Subcutaneous abdominal adipose tissue (tissue), 5 donors: Measurements from ENCODE around the gene CHD2.

ENCODE experiments used
- H3K27ac ChIP-seq: one replicate; pipeline ENCODE4 v1.7.0; 2013; ENCODE audit warnings: low read depth, mild to moderate bottlenecking, inconsistent platforms, low read length, moderate library complexity
- H3K27me3 ChIP-seq, 5 donors: one replicate each; pipeline ENCODE4 v1.7.0; 2013; ENCODE audit warnings: low read length in 5 of 5, inconsistent platforms in 1 of 5; ENCODE audit not compliant: control insufficient read depth in 5 of 5, insufficient read depth in 4 of 5
- H3K36me3 ChIP-seq, 5 donors: one replicate each; pipeline ENCODE4 v1.7.0; 2013; ENCODE audit warnings: low read length in 5 of 5; ENCODE audit not compliant: control insufficient read depth in 5 of 5, insufficient read depth in 5 of 5
- H3K4me1 ChIP-seq, 5 donors: one replicate each; pipeline ENCODE4 v1.7.0; 2013; ENCODE audit warnings: low read length in 5 of 5, mild to moderate bottlenecking in 3 of 5, moderate library complexity in 1 of 5; ENCODE audit not compliant: control insufficient read depth in 5 of 5, insufficient read depth in 5 of 5
- H3K4me3 ChIP-seq, 5 donors: one replicate each; pipeline ENCODE4 v1.7.0; 2013; ENCODE audit warnings: low read length in 5 of 5, low read depth in 1 of 5
- H3K9ac ChIP-seq, 5 donors: one replicate each; pipeline ENCODE4 v1.7.0; 2013; ENCODE audit warnings: low read length in 5 of 5, mild to moderate bottlenecking in 4 of 5, moderate library complexity in 3 of 5
- H3K9me3 ChIP-seq, 5 donors: one replicate each; pipeline ENCODE4 v1.7.0; 2013; ENCODE audit warnings: low read length in 5 of 5; ENCODE audit not compliant: control insufficient read depth in 5 of 5
- donor health status: healthy.
- donor health status: healthy.
- donor health status: healthy.
- donor health status: healthy.
- donor health status: healthy.

Gene CHD2

GRCh38 chr15:92878593-92879053 lies 21.5 kb upstream of the CHD2 start:
- Histone ChIP-seq H3K36me3 (no peaks in the 10 kb centered on the region), H3K9ac (no peak overlapping the region), H3K4me1 (peaks cover 3 to 13% (median 10%) of the 10 kb centered on the region in 5 donors), H3K4me3 (no peak overlapping the region), H3K9me3 (no peaks in the 10 kb centered on the region), H3K27ac (no peak overlapping the region), H3K27me3 (no peaks in the 10 kb centered on the region)

GRCh38 chr15:92879949-92880725 lies 20.0 kb upstream of the CHD2 start:
- Histone ChIP-seq H3K27ac (no peak overlapping the region), H3K9me3 (no peaks in the 10 kb centered on the region), H3K4me3 (no peak overlapping the region), H3K9ac (no peak overlapping the region), H3K36me3 (no peaks in the 10 kb centered on the region), H3K27me3 (no peaks in the 10 kb centered on the region), H3K4me1 (peaks cover 3 to 13% (median 10%) of the 10 kb centered on the region in 5 donors)

- Histone ChIP-seq H3K27me3 (no peaks in the 10 kb centered on the region), H3K36me3 (no peaks in the 10 kb centered on the region), H3K27ac (peak overlapping the region; percentile 89), H3K4me1 (peaks cover 3 to 18% (median 13%) of the 10 kb centered on the region in 5 donors), H3K9me3 (no peaks in the 10 kb centered on the region), H3K9ac (no peak overlapping the region), H3K4me3 (no peak overlapping the region)
These were observed 19.3 kb upstream of the CHD2 start for GRCh38 chr15:92880796-92881195.

- peaks cover 0 to 4% (median 0%) of the 10 kb centered on the region in 5 donors for H3K36me3 ChIP-seq
- peak overlapping the region in 1 of 5 donors; percentile 30 for H3K9ac ChIP-seq
- H3K4me1 ChIP-seq = peaks cover 3 to 22% (median 17%) of the 10 kb centered on the region in 5 donors
- no peaks in the 10 kb centered on the region for H3K9me3 ChIP-seq
- peak overlapping the region; percentile 89 for H3K27ac ChIP-seq
- no peaks in the 10 kb centered on the region for H3K27me3 ChIP-seq
- H3K4me3 ChIP-seq = peak overlapping the region in 3 of 5 donors; percentile 69 to 81 (median 80)
These were observed 18.8 kb upstream of the CHD2 start for GRCh38 chr15:92881211-92881754.

- Histone ChIP-seq H3K36me3 (peaks cover 0 to 12% (median 5%) of the 10 kb centered on the region in 5 donors), H3K27ac (peak overlapping the region; percentile 89), H3K9ac (peak overlapping the region; percentile 17 to 76 (median 68)), H3K9me3 (no peaks in the 10 kb centered on the region), H3K4me3 (peak overlapping the region; percentile 51 to 90 (median 80)), H3K27me3 (no peaks in the 10 kb centered on the region), H3K4me1 (peaks cover 3 to 30% (median 23%) of the 10 kb centered on the region in 5 donors)
These were observed 18.1 kb upstream of the CHD2 start for GRCh38 chr15:92881802-92882696.

- H3K9ac ChIP-seq = peak overlapping the region; percentile 77 to 99 (median 95)
- peaks cover 0 to 19% (median 8%) of the 10 kb centered on the region in 5 donors for H3K36me3 ChIP-seq
- H3K4me1 ChIP-seq = peaks cover 5 to 36% (median 30%) of the 10 kb centered on the region in 5 donors
These were observed 17.4 kb upstream of the CHD2 start for GRCh38 chr15:92882697-92883162.

GRCh38 chr15:92883163-92883875 lies 16.8 kb upstream of the CHD2 start:
- Histone ChIP-seq H3K4me1 (peaks cover 5 to 42% (median 36%) of the 10 kb centered on the region in 5 donors), H3K36me3 (peaks cover 4 to 24% (median 11%) of the 10 kb centered on the region in 5 donors), H3K27ac (peak overlapping the region; percentile 99), H3K9me3 (no peaks in the 10 kb centered on the region), H3K27me3 (no peaks in the 10 kb centered on the region), H3K4me3 (peak overlapping the region; percentile 71 to 98 (median 88)), H3K9ac (peak overlapping the region; percentile 77 to 99 (median 95))

More at GRCh38 chr15:92882697-92883162, 17.4 kb upstream of the CHD2 start:
- H3K9me3 ChIP-seq = no peaks in the 10 kb centered on the region
- peak overlapping the region in 4 of 5 donors; percentile 71 to 90 (median 86) for H3K4me3 ChIP-seq
- H3K27me3 ChIP-seq = no peaks in the 10 kb centered on the region
- H3K27ac ChIP-seq = peak overlapping the region; percentile 99

- Histone ChIP-seq H3K4me3 (peak overlapping the region; percentile 71 to 98 (median 88)), H3K27ac (peak overlapping the region; percentile 99), H3K9me3 (no peaks in the 10 kb centered on the region), H3K27me3 (no peaks in the 10 kb centered on the region), H3K36me3 (peaks cover 4 to 25% (median 12%) of the 10 kb centered on the region in 5 donors), H3K4me1 (peaks cover 5 to 46% (median 41%) of the 10 kb centered on the region in 5 donors), H3K9ac (peak overlapping the region; percentile 77 to 99 (median 95))
These were observed 16.2 kb upstream of the CHD2 start for GRCh38 chr15:92883876-92884435.
